ENCODE data around the gene CAP1.

CAP1 gene

GRCh38 chr1:40020447-40021085 lies 20.0 kb upstream of the CAP1 start:
- no peak for DNase-seq (ENCODE audit: low spot score)
- TF ChIP-seq, protein P1, sequence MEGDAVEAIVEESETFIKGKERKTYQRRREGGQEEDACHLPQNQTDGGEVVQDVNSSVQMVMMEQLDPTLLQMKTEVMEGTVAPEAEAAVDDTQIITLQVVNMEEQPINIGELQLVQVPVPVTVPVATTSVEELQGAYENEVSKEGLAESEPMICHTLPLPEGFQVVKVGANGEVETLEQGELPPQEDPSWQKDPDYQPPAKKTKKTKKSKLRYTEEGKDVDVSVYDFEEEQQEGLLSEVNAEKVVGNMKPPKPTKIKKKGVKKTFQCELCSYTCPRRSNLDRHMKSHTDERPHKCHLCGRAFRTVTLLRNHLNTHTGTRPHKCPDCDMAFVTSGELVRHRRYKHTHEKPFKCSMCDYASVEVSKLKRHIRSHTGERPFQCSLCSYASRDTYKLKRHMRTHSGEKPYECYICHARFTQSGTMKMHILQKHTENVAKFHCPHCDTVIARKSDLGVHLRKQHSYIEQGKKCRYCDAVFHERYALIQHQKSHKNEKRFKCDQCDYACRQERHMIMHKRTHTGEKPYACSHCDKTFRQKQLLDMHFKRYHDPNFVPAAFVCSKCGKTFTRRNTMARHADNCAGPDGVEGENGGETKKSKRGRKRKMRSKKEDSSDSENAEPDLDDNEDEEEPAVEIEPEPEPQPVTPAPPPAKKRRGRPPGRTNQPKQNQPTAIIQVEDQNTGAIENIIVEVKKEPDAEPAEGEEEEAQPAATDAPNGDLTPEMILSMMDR (IDR thresholded peaks at IDR 0.05; ENCODE audit: extremely low read depth, missing control alignments) = no peak

GRCh38 chr1:40023379-40023944 lies 17.1 kb upstream of the CAP1 start:
- TF ChIP-seq, protein P1 (IDR thresholded peaks at IDR 0.05; ENCODE audit: extremely low read depth, missing control alignments) = no peak
- DNase-seq (ENCODE audit: low spot score) = no peak

- no peak for DNase-seq (ENCODE audit: low spot score)
These were observed 15.9 kb upstream of the CAP1 start for GRCh38 chr1:40024671-40025070.

GRCh38 chr1:40027647-40028046 lies 12.9 kb upstream of the CAP1 start:
- TF ChIP-seq, protein P1 (IDR thresholded peaks at IDR 0.05; ENCODE audit: extremely low read depth, missing control alignments) = no peak
- DNase-seq (ENCODE audit: low spot score) = no peak

More at GRCh38 chr1:40024671-40025070, 15.9 kb upstream of the CAP1 start:
- TF ChIP-seq, protein P1 (IDR thresholded peaks at IDR 0.05; ENCODE audit: extremely low read depth, missing control alignments) = no peak

DNA sequence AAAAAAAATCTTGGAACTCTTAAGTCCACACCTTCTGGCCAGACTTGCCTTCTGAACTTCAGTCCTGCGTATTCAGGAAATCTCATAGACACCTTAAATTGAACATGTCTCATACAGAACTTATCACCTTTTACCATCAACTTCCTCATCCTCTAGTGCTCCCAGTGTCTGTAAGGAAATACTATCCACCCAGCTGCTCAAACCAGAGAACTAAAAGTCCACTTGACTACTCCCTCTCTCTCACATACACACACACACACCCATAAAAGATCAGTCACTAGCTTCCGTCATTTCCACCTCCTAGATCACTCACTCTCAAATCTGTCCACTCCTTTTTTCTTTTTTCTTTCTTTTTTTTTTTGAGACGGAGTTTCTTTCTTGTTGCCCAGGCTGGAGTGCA lies 10.9 kb upstream of the CAP1 start:
- no peak for DNase-seq (ENCODE audit: low spot score)

GRCh38 chr1:40030528-40031135 lies 9.9 kb upstream of the CAP1 start:
- TF ChIP-seq, protein P1 (IDR thresholded peaks at IDR 0.05; ENCODE audit: extremely low read depth, missing control alignments) = no peak
- DNase-seq (ENCODE audit: low spot score) = no peak

More for the DNA sequence above, 10.9 kb upstream of the CAP1 start:
- TF ChIP-seq, protein P1 (IDR thresholded peaks at IDR 0.05; ENCODE audit: extremely low read depth, missing control alignments) = no peak

GRCh38 chr1:40032240-40032891 lies 8.2 kb upstream of the CAP1 start:
- TF ChIP-seq, protein P1 (IDR thresholded peaks at IDR 0.05; ENCODE audit: extremely low read depth, missing control alignments) = peak; percentile 39
- peak; percentile 61 for DNase-seq (ENCODE audit: low spot score)

All from GM20000 (cell line).